DND-41 (cell line): ENCODE measurements around the gene NR4A1.

Experiments used
- ATAC-seq: fragments of 200-7000 bp; cut with Tn5 transposase; 3 replicates; pipeline ENCODE4 v1.9.1; 2021; ENCODE audit warnings: low read depth; ENCODE audit not compliant: insufficient read depth
- DNase-seq: peaks from one replicate; pipeline ENCODE4 v3.0.0-alpha.2; 2020
- H2AFZ ChIP-seq: 2 replicates; pipeline ENCODE4 v1.6.0; 2012; ENCODE audit warnings: low read depth, low read length
- H3K27ac ChIP-seq: 2 replicates; pipeline ENCODE4 v1.5.1; 2012; ENCODE audit warnings: low read length, inconsistent platforms
- H3K27me3 ChIP-seq: fragments of 200-600 bp; sonication (generic); 2 replicates; pipeline ENCODE4 v1.6.0; 2012; ENCODE audit warnings: low read length, mild to moderate bottlenecking, inconsistent platforms; ENCODE audit not compliant: insufficient read depth, poor library complexity
- H3K36me3 ChIP-seq: 2 replicates; pipeline ENCODE4 v1.5.1; 2012; ENCODE audit warnings: low read length, inconsistent platforms; ENCODE audit not compliant: insufficient read depth
- H3K4me1 ChIP-seq: 2 replicates; pipeline ENCODE4 v1.5.1; 2012; ENCODE audit warnings: mild to moderate bottlenecking, low read length; ENCODE audit not compliant: insufficient read depth
- H3K4me2 ChIP-seq: 2 replicates; pipeline ENCODE4 v1.6.0; 2012; ENCODE audit warnings: mild to moderate bottlenecking, moderate library complexity, low read length, inconsistent platforms; ENCODE audit not compliant: insufficient read depth
- H3K4me3 ChIP-seq, 2 experiments: fragments of 200-600 bp in 1 of 2; shearing (Covaris generic) in 1 of 2; 2 replicates each; pipeline ENCODE4 v1.5.1; 2012 to 2016; ENCODE audit warnings: inconsistent platforms in 2 of 2, low read length in 2 of 2, mild to moderate bottlenecking in 2 of 2, low read depth in 1 of 2, moderate library complexity in 1 of 2
- H3K79me2 ChIP-seq: 2 replicates; pipeline ENCODE4 v1.6.0; 2012; ENCODE audit warnings: low read length, inconsistent platforms; ENCODE audit not compliant: insufficient read depth
- H3K9ac ChIP-seq: 2 replicates; pipeline ENCODE4 v1.6.0; 2012; ENCODE audit warnings: low read depth, mild to moderate bottlenecking, inconsistent platforms, low read length, moderate library complexity
- H3K9me3 ChIP-seq: 2 replicates; pipeline ENCODE4 v1.5.1; 2012; ENCODE audit warnings: low read length, moderate library complexity, mild to moderate bottlenecking, inconsistent platforms; ENCODE audit not compliant: insufficient read depth, severe bottlenecking
- H4K20me1 ChIP-seq: 2 replicates; pipeline ENCODE4 v1.6.0; 2012; ENCODE audit warnings: low read length; ENCODE audit not compliant: insufficient read depth
- EZH2 ChIP-seq: IDR thresholded peaks from 3 replicates; pipeline ENCODE4 v1.6.1; 2012; ENCODE audit warnings: borderline replicate concordance, low read depth, mild to moderate bottlenecking, moderate library complexity, low read length, inconsistent platforms; ENCODE audit not compliant: severe bottlenecking
- TF ChIP-seq, protein P1 (sequence below): IDR thresholded peaks from 2 replicates; pipeline ENCODE4 v1.5.1; 2012; ENCODE audit warnings: borderline replicate concordance, low read length, moderate library complexity, mild to moderate bottlenecking; ENCODE audit not compliant: poor library complexity, severe bottlenecking; ENCODE audit errors: extremely low read depth

The NR4A1 gene

GRCh38 chr12:52023976-52024688 is 27.1 kb upstream of the NR4A1 start:
- H3K9me3 ChIP-seq, result no peaks in the 10 kb centered on the region
- peak overlapping the region; percentile 10 to 62; a peak in 3 of 4 replicates for H3K4me3 ChIP-seq
- peaks cover 48% of the 10 kb centered on the region for H3K4me1 ChIP-seq
- peak overlapping the region; percentile 53 for H3K9ac ChIP-seq
- ATAC-seq, result peak; percentile 15
- H3K27ac ChIP-seq, result peak overlapping the region; percentile 77
- H3K79me2 ChIP-seq, result no peaks in the 10 kb centered on the region
- TF ChIP-seq EZH2, result no peak
- TF ChIP-seq, protein P1, sequence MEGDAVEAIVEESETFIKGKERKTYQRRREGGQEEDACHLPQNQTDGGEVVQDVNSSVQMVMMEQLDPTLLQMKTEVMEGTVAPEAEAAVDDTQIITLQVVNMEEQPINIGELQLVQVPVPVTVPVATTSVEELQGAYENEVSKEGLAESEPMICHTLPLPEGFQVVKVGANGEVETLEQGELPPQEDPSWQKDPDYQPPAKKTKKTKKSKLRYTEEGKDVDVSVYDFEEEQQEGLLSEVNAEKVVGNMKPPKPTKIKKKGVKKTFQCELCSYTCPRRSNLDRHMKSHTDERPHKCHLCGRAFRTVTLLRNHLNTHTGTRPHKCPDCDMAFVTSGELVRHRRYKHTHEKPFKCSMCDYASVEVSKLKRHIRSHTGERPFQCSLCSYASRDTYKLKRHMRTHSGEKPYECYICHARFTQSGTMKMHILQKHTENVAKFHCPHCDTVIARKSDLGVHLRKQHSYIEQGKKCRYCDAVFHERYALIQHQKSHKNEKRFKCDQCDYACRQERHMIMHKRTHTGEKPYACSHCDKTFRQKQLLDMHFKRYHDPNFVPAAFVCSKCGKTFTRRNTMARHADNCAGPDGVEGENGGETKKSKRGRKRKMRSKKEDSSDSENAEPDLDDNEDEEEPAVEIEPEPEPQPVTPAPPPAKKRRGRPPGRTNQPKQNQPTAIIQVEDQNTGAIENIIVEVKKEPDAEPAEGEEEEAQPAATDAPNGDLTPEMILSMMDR, result no peak
- H3K36me3 ChIP-seq, result no peaks in the 10 kb centered on the region
- no peaks in the 10 kb centered on the region for H3K27me3 ChIP-seq
- peak overlapping the region; percentile 90 for H3K4me2 ChIP-seq
- no peak for DNase-seq
- peak overlapping the region; percentile 92 for H2AFZ ChIP-seq
- H4K20me1 ChIP-seq, result peaks cover 9% of the 10 kb centered on the region

DNA sequence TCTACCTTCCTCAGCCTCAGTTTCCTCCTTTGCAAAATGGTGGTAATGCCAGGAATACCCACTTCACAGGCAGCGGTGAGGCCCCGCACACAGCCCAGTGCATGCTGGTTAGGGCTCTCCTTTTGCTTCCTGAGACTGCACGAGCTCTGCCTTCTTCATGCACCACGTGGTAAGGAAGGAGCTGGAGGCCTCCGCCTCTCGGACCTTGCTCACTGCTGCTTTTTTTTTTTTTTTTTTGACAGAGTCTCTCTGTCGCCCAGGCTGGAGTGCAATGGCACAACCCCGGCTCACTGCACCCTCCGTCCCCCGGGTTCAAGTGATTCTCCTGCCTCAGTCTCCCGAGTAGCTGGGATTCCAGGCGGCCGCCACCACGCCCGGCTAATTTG is 26.4 kb upstream of the NR4A1 start:
- no peaks in the 10 kb centered on the region for H3K27me3 ChIP-seq
- H3K79me2 ChIP-seq, result no peaks in the 10 kb centered on the region
- ATAC-seq (peak; percentile 47), DNase-seq (peak; percentile 81)
- no peaks in the 10 kb centered on the region for H3K36me3 ChIP-seq
- H3K27ac ChIP-seq, result peak overlapping the region; percentile 77
- no peaks in the 10 kb centered on the region for H3K9me3 ChIP-seq
- H2AFZ ChIP-seq, result peak overlapping the region; percentile 92
- no peak for TF ChIP-seq EZH2
- TF ChIP-seq, protein P1, result no peak
- peak overlapping the region in 1 of 2 experiments; percentile 62; a peak in 2 of 4 replicates for H3K4me3 ChIP-seq
- H3K4me2 ChIP-seq, result peak overlapping the region; percentile 90
- peaks cover 48% of the 10 kb centered on the region for H3K4me1 ChIP-seq
- peaks cover 9% of the 10 kb centered on the region for H4K20me1 ChIP-seq
- peak overlapping the region; percentile 53 for H3K9ac ChIP-seq

- peaks cover 40% of the 10 kb centered on the region for H3K4me1 ChIP-seq
- no peak for DNase-seq
- ATAC-seq, result no peak
- no peak overlapping the region for H3K9ac ChIP-seq
- no peak overlapping the region for H3K27ac ChIP-seq
- TF ChIP-seq, protein P1, result no peak
- no peak overlapping the region for H2AFZ ChIP-seq
- H3K27me3 ChIP-seq, result no peaks in the 10 kb centered on the region
- no peaks in the 10 kb centered on the region for H3K36me3 ChIP-seq
- H3K79me2 ChIP-seq, result no peaks in the 10 kb centered on the region
- H3K4me3 ChIP-seq, result no peak overlapping the region
- H4K20me1 ChIP-seq, result peaks cover 9% of the 10 kb centered on the region
- no peaks in the 10 kb centered on the region for H3K9me3 ChIP-seq
- peak overlapping the region; percentile 90 for H3K4me2 ChIP-seq
Observed at GRCh38 chr12:52026263-52026662, 25.0 kb upstream of the NR4A1 start.
